ENCODE data around the gene TMEM164.
"Not testable (repeated sequence)": the region's sequence is repeated elsewhere in the genome, so short reads cannot be mapped to it uniquely, and the experiment has no call there.

TMEM164 gene

GRCh38 chrX:110002300-110003166, at the start of gene TMEM164:
TSS of gene TMEM164 (plus strand) at chrX:110003114. CDS start at chrX:110003775, 661 bp downstream.
- peak; percentile 80 for DNase-seq

GRCh38 chrX:109954333-109954732, 48.6 kb upstream of the TMEM164 start:
- DNase-seq, result no peak

DNA sequence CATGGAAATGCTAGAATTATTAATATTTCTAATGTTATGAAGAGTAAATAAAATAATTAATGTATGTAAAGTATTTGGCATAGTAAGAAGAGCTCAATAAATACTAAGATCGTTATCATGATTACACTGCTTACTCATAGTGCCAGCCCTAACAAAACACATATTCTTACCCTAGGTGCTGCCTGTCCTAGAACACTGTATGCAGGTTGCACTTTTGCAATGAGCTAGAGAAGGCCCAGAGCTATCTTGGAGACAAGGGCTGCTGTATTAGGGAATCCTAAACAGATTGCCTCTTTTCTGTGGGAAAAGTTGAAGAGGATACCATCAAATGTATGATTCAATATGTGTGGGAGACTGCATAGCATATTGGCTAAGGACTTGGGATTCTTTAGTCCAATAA, 48.0 kb upstream of the TMEM164 start:
- DNase-seq, result no peak

DNA sequence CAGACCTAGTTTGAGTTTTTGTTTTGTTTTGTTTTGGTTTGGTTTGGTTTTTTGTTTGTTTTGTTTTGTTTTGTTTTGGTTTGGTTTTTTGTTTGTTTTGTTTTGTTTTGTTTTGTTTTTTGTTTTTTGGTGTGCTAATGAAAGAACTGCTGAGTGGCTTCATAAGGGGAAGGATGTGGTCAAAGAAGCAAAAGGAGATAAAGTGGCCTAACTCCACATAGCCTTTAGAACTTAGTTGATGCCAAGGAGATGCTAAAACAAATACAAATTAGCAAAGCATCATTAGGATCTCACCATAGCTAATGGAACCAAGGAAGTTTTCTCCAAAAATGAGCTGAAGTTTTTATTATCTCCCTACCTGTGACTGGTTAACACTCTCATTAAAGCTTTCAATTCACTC, 44.6 kb upstream of the TMEM164 start:
- DNase-seq, result no peak

- DNase-seq, result no peak
Observed at GRCh38 chrX:109959356-109959871, 43.5 kb upstream of the TMEM164 start.

- DNase-seq, result no peak
Observed at GRCh38 chrX:109964390-109964789, 38.5 kb upstream of the TMEM164 start.

- no peak for DNase-seq
Observed at GRCh38 chrX:109966246-109966645, 36.7 kb upstream of the TMEM164 start.

DNA sequence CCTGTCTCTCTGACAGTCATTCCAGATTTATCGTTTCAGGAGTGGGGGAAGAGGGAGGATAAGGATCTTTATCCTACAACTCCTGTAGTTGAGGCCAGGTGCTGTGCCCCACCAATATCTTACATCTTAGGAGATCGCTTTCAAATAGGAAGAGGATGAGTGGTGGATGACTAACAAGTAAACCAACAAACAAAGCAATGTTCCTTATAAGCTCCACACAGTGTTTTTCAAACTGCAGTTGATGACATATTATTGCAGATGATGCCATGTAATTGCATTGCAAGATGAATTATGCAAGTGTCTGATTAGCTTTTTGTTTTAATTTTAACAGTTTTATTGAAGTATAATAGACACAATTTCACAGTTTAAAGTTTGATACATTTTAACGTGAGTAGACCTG, 35.8 kb upstream of the TMEM164 start:
- no peak for DNase-seq

DNA sequence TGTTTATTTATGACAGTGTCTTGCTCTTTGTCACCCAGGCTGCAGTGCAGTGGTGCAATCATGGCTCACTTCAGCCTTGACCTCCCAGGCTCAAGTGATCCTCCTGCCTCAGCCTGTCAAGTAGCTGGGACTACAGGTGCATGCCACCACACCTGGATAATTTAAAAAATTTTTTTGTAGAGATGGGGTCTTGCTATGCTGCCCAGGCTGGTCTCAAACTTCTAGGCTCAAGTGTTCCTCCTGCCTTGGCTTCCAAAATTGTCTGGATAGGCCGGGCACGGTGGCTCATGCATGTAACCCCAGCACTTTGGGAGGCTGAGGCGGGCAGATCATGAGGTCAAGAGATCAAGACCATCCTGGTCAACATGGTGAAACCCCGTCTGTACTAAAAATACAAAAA, 32.1 kb upstream of the TMEM164 start:
- not testable (repeated sequence) for DNase-seq

GRCh38 chrX:109974906-109975655, 27.8 kb upstream of the TMEM164 start:
- DNase-seq, result no peak

DNA sequence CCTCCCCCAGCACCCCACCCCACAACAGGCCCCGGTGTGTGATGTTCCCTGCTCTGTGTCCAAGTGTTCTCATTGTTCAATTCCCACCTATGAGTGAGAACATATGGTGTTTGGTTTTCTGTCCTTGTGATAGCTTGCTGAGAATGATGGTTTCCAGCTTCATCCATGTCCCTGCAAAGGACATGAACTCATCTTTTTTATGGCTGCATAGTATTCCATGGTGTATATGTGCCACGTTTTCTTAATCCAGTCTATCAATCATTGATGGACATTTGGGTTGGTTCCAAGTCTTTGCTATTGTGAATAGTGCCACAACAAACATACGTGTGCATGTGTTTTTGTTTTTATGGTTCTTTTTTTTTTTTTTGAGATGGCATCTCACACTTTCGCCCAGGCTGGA, 17.7 kb upstream of the TMEM164 start:
- not testable (repeated sequence) for DNase-seq

DNA sequence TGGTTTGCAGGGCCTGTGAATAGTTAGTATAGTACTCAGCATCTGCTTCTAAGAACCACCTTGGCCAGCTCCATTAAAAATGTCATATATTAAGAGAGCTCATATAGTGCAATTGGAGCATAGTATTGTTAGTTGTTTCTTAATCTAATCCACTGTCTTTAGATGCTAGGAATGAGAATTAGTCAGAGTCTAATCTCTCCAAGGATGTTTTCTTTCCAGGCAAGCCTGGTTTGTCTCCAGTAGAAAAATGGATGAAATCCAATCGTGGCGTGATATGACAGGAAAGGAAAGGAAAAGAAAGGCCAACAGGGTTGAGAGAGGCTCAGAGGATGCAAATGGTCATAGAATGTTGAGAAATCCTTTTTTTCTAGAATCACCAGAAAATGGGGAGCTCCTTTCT, 15.0 kb upstream of the TMEM164 start:
- DNase-seq, result no peak

- no peak for DNase-seq
Observed at GRCh38 chrX:109990582-109991276, 12.2 kb upstream of the TMEM164 start.

- DNase-seq, result no peak
Observed at GRCh38 chrX:109992203-109992602, 10.7 kb upstream of the TMEM164 start.

GRCh38 chrX:109995155-109995554, 7.8 kb upstream of the TMEM164 start:
- no peak for DNase-seq

GRCh38 chrX:109997786-109998452, 5.0 kb upstream of the TMEM164 start:
- no peak for DNase-seq

GRCh38 chrX:110000000-110000399, 2.9 kb upstream of the TMEM164 start:
- no peak for DNase-seq

- no peak for DNase-seq
Observed at GRCh38 chrX:110000847-110001713, 1.8 kb upstream of the TMEM164 start.

- DNase-seq, result no peak
Observed at GRCh38 chrX:110001740-110002299, 1.1 kb upstream of the TMEM164 start.

- peak; percentile 47 for DNase-seq
Observed at GRCh38 chrX:110003167-110004156, 548 bp downstream of the TMEM164 start.

All from retina (tissue), 1 donor.